ENCODE results near the gene DFFB.

Gene DFFB

GRCh38 chr1:3895951-3896325 is 38.7 kb downstream of the DFFB start:
- DNase-seq (ENCODE audit: low read depth in 2 of 2) = no peak

GRCh38 chr1:3896396-3897000 is 39.2 kb downstream of the DFFB start:
- no peak for DNase-seq (ENCODE audit: low read depth in 2 of 2)

- DNase-seq (ENCODE audit: low read depth in 2 of 2) = no peak
Observed at GRCh38 chr1:3898475-3898735, 41.1 kb downstream of the DFFB start.

GRCh38 chr1:3898994-3899753 is 41.9 kb downstream of the DFFB start:
- DNase-seq (ENCODE audit: low read depth in 2 of 2) = no peak

GRCh38 chr1:3899754-3900149 is 42.5 kb downstream of the DFFB start:
- DNase-seq (ENCODE audit: low read depth in 2 of 2) = peak in 1 of 2 donors; percentile 16

- DNase-seq (ENCODE audit: low read depth in 2 of 2) = peak; percentile 93 to 96
Observed at GRCh38 chr1:3900150-3900968, 43.1 kb downstream of the DFFB start, which contains the start of gene C1orf174. Gene C1orf174 (minus strand): TSS chr1:3900272. CDS start chr1:3900186, 86 bp downstream.

GRCh38 chr1:3900969-3901529 is 43.8 kb downstream of the DFFB start:
- peak; percentile 63 to 76 for DNase-seq (ENCODE audit: low read depth in 2 of 2)

GRCh38 chr1:3902111-3902511 is 44.8 kb downstream of the DFFB start:
- no peak for DNase-seq (ENCODE audit: low read depth in 2 of 2)

GRCh38 chr1:3902571-3903091 is 45.4 kb downstream of the DFFB start:
- DNase-seq (ENCODE audit: low read depth in 2 of 2) = no peak

- no peak for DNase-seq (ENCODE audit: low read depth in 2 of 2)
Observed at GRCh38 chr1:3903141-3904005, 46.1 kb downstream of the DFFB start.

- no peak for DNase-seq (ENCODE audit: low read depth in 2 of 2)
Observed at GRCh38 chr1:3904006-3904842, 46.9 kb downstream of the DFFB start.

GRCh38 chr1:3904843-3905185 is 47.5 kb downstream of the DFFB start:
- no peak for DNase-seq (ENCODE audit: low read depth in 2 of 2)

GRCh38 chr1:3905266-3905952 is 48.1 kb downstream of the DFFB start:
- DNase-seq (ENCODE audit: low read depth in 2 of 2) = no peak

- DNase-seq (ENCODE audit: low read depth in 2 of 2) = no peak
Observed at GRCh38 chr1:3905953-3906671, 48.8 kb downstream of the DFFB start.

GRCh38 chr1:3906672-3907020 is 49.4 kb downstream of the DFFB start:
- no peak for DNase-seq (ENCODE audit: low read depth in 2 of 2)

GRCh38 chr1:3907031-3907534 is 49.8 kb downstream of the DFFB start:
- DNase-seq (ENCODE audit: low read depth in 2 of 2) = no peak

- DNase-seq (ENCODE audit: low read depth in 2 of 2) = no peak
Observed at GRCh38 chr1:3907621-3908165, 50.4 kb downstream of the DFFB start.

GRCh38 chr1:3908886-3909517 is 51.7 kb downstream of the DFFB start:
- no peak for DNase-seq (ENCODE audit: low read depth in 2 of 2)
